Activated CD8-positive, alpha-beta memory T cell treated with anti-CD3 and anti-CD28 coated beads, Interleukin-2, amount 10 ng/mL, durations not matched to agents 7 days and 5 days (primary cell): ENCODE results near the gene ZNF770. TPM values are rescaled to one million over a fixed set of nuclear protein-coding genes. Genes with fewer than 3 reads are reported as not detected.
"Not testable (repeated sequence)": the region's sequence is repeated elsewhere in the genome, so short reads cannot be mapped to it uniquely, and the experiment has no call there.

Experiments
- ATAC-seq: fragments of 150-1000 bp; cut with Tn5 transposase; one replicate; pipeline ENCODE4 v1.10.0; 2021; ENCODE audit warnings: moderate library complexity
- CTCF ChIA-PET: fragments of 350-600 bp; sonication (Branson Sonifier 250); formaldehyde crosslinking; loops from one replicate; lab custom pipeline; 2021; ENCODE audit warnings: antibody characterized with exemption; lab: Charles Lee
- DNase-seq: peaks from one replicate; pipeline ENCODE4 v3.0.0-alpha.2; 2020
- H3K27ac Mint-ChIP-seq: one replicate; pipeline ENCODE4 v1.8.0; 2021; ENCODE audit warnings: mild to moderate bottlenecking, mixed read lengths
- H3K27me3 Mint-ChIP-seq: one replicate; pipeline ENCODE4 v1.8.0; 2021; ENCODE audit warnings: mixed read lengths
- H3K36me3 Mint-ChIP-seq: one replicate; pipeline ENCODE4 v1.8.0; 2021; ENCODE audit warnings: mild to moderate bottlenecking, mixed read lengths
- H3K4me1 Mint-ChIP-seq: one replicate; pipeline ENCODE4 v1.8.0; 2021; ENCODE audit warnings: mixed read lengths
- H3K4me3 Mint-ChIP-seq: one replicate; pipeline ENCODE4 v1.8.0; 2021; ENCODE audit warnings: mild to moderate bottlenecking, moderate library complexity, mixed read lengths
- H3K9me3 Mint-ChIP-seq: one replicate; pipeline ENCODE4 v1.8.0; 2022; ENCODE audit warnings: low read depth, mixed read lengths
- total RNA-seq, 2 experiments: library from RNA; stranded (reverse); gene quantifications; one replicate each; pipeline ENCODE4 v1.2.3, GENCODE V29; 2021

The ZNF770 gene
- total RNA-seq, 2 experiments from 2014 or later = 28.7 to 42.8 TPM

DNA sequence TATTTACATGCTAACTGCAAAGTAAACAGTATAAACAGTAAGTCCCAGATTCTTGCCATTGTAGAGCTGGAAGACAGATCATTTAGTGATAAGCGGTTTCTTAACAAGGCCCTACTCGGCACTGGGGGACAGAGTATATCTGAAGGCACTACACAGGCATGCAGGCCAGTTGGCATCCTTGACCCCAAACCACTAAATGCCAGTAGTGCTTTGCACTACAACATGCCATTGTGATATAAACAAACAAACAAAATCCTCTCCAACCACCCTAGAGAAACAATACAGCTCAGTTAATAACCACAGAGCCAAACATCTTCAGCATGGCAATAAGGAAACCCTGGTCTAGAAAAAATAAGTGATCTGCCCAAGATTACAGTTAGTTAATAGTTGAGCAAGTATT lies 23.8 kb downstream of the ZNF770 start:
- Mint-ChIP-seq H3K4me3 (no peak overlapping the region), H3K27me3 (no peaks in the 10 kb centered on the region), H3K27ac (no peak overlapping the region), H3K9me3 (no peaks in the 10 kb centered on the region), H3K36me3 (peaks cover 27% of the 10 kb centered on the region), H3K4me1 (peaks cover 30% of the 10 kb centered on the region)
- CTCF ChIA-PET = no interaction called here
- DNase-seq (no peak), ATAC-seq (no peak)

- Mint-ChIP-seq H3K36me3 (peaks cover 22% of the 10 kb centered on the region), H3K4me3 (no peak overlapping the region), H3K27ac (no peak overlapping the region), H3K4me1 (peaks cover 9% of the 10 kb centered on the region), H3K27me3 (no peaks in the 10 kb centered on the region), H3K9me3 (no peaks in the 10 kb centered on the region)
- DNase-seq = no peak
- CTCF ChIA-PET = no interaction called here
- ATAC-seq = no peak
Observed at GRCh38 chr15:34953851-34954250, 34.2 kb downstream of the ZNF770 start.

DNA sequence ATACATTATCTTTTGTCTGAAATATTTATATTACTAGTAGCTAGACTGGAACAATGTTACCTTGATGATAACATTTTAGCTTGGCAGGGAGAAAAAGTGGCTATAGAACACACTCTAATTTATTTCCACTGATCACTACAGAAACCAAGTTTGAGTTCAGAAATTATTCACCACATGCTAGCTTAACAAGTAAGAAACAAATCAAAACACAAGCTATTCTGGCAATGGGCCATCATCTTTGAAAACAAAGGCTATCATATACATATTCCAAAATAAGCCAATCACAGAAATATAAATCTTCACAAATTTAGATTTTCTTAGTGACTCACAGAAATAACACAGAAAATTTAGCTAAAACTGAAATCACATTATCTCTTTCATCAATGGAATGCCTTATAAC lies 35.6 kb downstream of the ZNF770 start:
- Mint-ChIP-seq H3K4me1 (peaks cover 9% of the 10 kb centered on the region), H3K9me3 (no peaks in the 10 kb centered on the region), H3K4me3 (no peak overlapping the region), H3K27ac (no peak overlapping the region), H3K27me3 (no peaks in the 10 kb centered on the region), H3K36me3 (peaks cover 20% of the 10 kb centered on the region)
- DNase-seq = no peak
- CTCF ChIA-PET = interaction anchor here (1.2 kb wide), 1 partner anchor 17 kb away, joined by 4 read pairs; the partner anchor contains the start of gene AQR
- no peak for ATAC-seq

DNA sequence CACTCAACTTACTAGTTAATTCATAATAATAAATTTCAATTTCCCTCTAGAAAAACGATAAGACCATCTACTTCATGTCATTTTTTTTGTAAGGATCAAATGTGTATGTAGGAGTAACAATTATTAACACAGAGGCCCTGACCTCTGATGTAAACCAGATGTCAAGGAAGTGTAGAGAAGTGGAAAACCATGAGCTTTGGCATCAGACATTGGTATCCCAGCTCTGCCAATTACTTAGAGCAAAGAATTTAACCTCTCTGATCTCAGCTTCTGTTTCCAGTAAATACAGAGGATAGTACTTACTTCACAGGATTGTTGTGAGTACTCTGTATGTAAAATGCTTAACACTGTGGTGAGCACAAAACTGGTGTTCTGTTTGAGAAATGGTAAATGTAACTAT lies 36.1 kb downstream of the ZNF770 start:
- H3K36me3 Mint-ChIP-seq = peaks cover 20% of the 10 kb centered on the region
- CTCF ChIA-PET = interaction anchor here (1.2 kb wide), 1 partner anchor 18 kb away, joined by 4 read pairs; the partner anchor contains the start of gene AQR

DNA sequence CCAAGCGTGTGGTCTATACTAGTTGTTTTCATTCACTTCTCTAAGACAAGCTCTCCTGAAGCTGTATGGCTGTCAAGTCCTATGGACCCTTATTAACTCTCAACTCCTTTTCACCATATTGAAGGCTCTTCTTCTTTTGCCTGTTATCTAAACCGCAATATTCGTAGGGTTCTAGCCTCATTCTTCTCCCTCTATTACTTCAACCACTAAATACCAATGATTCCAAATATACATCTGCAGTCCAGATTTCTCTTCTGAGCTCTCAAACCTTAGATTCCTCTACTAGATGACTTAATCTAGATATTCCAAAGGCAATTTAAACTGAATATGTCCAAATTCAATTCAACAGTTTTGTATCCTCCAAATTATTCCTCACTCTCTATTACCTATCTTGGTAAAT lies 43.2 kb downstream of the ZNF770 start:
- H3K27me3 Mint-ChIP-seq = no peaks in the 10 kb centered on the region
- ATAC-seq (no peak), DNase-seq (no peak)
- no peak overlapping the region for H3K4me3 Mint-ChIP-seq
- peaks cover 24% of the 10 kb centered on the region for H3K36me3 Mint-ChIP-seq
- H3K4me1 Mint-ChIP-seq = no peaks in the 10 kb centered on the region
- CTCF ChIA-PET = no interaction called here
- H3K27ac Mint-ChIP-seq = no peak overlapping the region
- no peaks in the 10 kb centered on the region for H3K9me3 Mint-ChIP-seq

More for the DNA sequence above, 36.1 kb downstream of the ZNF770 start:
- Mint-ChIP-seq H3K9me3 (no peaks in the 10 kb centered on the region), H3K27me3 (no peaks in the 10 kb centered on the region), H3K27ac (no peak overlapping the region), H3K4me1 (peaks cover 9% of the 10 kb centered on the region), H3K4me3 (no peak overlapping the region)
- DNase-seq = no peak
- no peak for ATAC-seq

GRCh38 chr15:34943711-34944110 lies 44.4 kb downstream of the ZNF770 start:
- CTCF ChIA-PET = no interaction called here
- ATAC-seq (no peak), DNase-seq (no peak)
- Mint-ChIP-seq H3K27ac (no peak overlapping the region), H3K4me1 (no peaks in the 10 kb centered on the region), H3K27me3 (no peaks in the 10 kb centered on the region), H3K36me3 (peaks cover 26% of the 10 kb centered on the region), H3K9me3 (no peaks in the 10 kb centered on the region), H3K4me3 (no peak overlapping the region)

GRCh38 chr15:34943264-34943663 lies 44.8 kb downstream of the ZNF770 start:
- H3K27ac Mint-ChIP-seq, H3K4me3 Mint-ChIP-seq, H3K9me3 Mint-ChIP-seq, H3K4me1 Mint-ChIP-seq, CTCF ChIA-PET, DNase-seq, ATAC-seq, H3K27me3 Mint-ChIP-seq: not testable (repeated sequence)
- peaks cover 26% of the 10 kb centered on the region for H3K36me3 Mint-ChIP-seq

GRCh38 chr15:34942363-34942762 lies 45.7 kb downstream of the ZNF770 start:
- ATAC-seq (no peak), DNase-seq (no peak)
- Mint-ChIP-seq H3K27ac (no peak overlapping the region), H3K4me1 (no peaks in the 10 kb centered on the region), H3K4me3 (no peak overlapping the region), H3K9me3 (no peaks in the 10 kb centered on the region), H3K36me3 (peaks cover 29% of the 10 kb centered on the region), H3K27me3 (no peaks in the 10 kb centered on the region)
- CTCF ChIA-PET = interaction anchor here (1.3 kb wide), 1 partner anchor 27 kb away, joined by 4 read pairs; the partner anchor contains the start of gene AQR

- DNase-seq (no peak), ATAC-seq (no peak)
- H3K9me3 Mint-ChIP-seq = no peaks in the 10 kb centered on the region
- H3K27ac Mint-ChIP-seq = no peak overlapping the region
- no peaks in the 10 kb centered on the region for H3K27me3 Mint-ChIP-seq
- peaks cover 29% of the 10 kb centered on the region for H3K36me3 Mint-ChIP-seq
- H3K4me3 Mint-ChIP-seq = no peak overlapping the region
- CTCF ChIA-PET = interaction anchor here (1.3 kb wide), 1 partner anchor 28 kb away, joined by 4 read pairs; the partner anchor contains the start of gene AQR
- no peaks in the 10 kb centered on the region for H3K4me1 Mint-ChIP-seq
Observed at GRCh38 chr15:34941831-34942230, 46.3 kb downstream of the ZNF770 start.

DNA sequence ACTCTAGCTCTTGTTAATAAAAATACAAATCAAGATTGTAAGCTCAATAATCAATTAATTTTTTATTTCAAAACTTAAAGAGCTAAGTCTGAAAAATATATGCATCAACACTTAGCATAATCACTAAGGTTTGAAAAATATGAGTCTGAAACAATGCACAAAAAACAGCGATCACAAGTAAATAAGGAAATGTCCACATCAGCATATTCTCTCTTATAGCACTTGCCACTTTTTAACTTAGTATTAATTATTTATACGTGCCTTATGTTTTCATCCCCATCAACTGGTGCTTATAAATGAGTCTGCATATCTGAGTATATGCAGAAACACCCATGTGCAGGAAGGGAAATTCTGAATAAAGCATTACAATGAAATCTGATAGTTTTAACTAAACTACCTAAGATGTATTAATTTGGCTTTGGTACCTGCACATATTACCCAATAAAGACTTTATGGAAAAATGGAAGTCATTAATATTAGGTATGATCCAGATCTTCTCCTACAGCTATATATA lies 46.8 kb downstream of the ZNF770 start:
- CTCF ChIA-PET = interaction anchor here (1.3 kb wide), 1 partner anchor 28 kb away, joined by 4 read pairs; the partner anchor contains the start of gene AQR
- Mint-ChIP-seq H3K4me3 (no peak overlapping the region), H3K27ac (no peak overlapping the region)

DNA sequence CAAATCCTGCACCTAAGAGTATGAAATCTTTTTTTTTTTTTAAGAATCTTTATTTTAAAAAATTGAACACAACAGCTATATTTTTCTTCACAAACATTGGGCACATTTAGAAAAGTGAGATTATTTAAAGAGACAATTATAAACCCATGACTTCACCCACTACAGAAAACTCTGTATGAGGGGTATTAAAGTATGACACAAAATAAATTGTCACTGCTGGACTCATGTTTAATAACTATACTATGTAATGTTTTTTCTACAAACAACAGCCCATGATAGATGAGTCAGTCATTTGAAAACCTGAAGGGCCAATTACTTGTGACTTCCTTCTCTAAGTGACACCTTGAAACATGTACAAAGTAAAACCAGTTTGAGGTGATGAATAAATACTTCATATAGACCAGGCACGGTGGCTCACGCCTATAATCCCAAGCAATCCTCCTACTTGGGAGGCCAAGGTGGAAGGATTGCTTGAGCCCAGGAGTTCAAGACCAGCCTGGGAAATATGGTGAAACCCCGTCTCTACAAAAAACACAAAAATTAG lies 54.6 kb downstream of the ZNF770 start:
- CTCF ChIA-PET = interaction anchor here (0.8 kb wide), 1 partner anchor 23 kb away, joined by 3 read pairs; no protein-coding TSS in a partner anchor
- H3K27ac Mint-ChIP-seq = no peak overlapping the region
- H3K4me3 Mint-ChIP-seq = no peak overlapping the region
- peaks cover 10% of the 10 kb centered on the region for H3K4me1 Mint-ChIP-seq
- peaks cover 49% of the 10 kb centered on the region for H3K36me3 Mint-ChIP-seq
- ATAC-seq (no peak), DNase-seq (no peak)
- H3K9me3 Mint-ChIP-seq = no peaks in the 10 kb centered on the region
- H3K27me3 Mint-ChIP-seq = no peaks in the 10 kb centered on the region

More for the DNA sequence above, 46.8 kb downstream of the ZNF770 start:
- no peaks in the 10 kb centered on the region for H3K9me3 Mint-ChIP-seq
- no peaks in the 10 kb centered on the region for H3K27me3 Mint-ChIP-seq
- no peak for ATAC-seq
- no peaks in the 10 kb centered on the region for H3K4me1 Mint-ChIP-seq
- peaks cover 30% of the 10 kb centered on the region for H3K36me3 Mint-ChIP-seq
- DNase-seq = no peak

- H3K4me3 Mint-ChIP-seq, ATAC-seq, DNase-seq, H3K27ac Mint-ChIP-seq, H3K27me3 Mint-ChIP-seq, CTCF ChIA-PET, H3K4me1 Mint-ChIP-seq, H3K9me3 Mint-ChIP-seq: not testable (repeated sequence)
- H3K36me3 Mint-ChIP-seq = peaks cover 61% of the 10 kb centered on the region
Observed at GRCh38 chr15:34928349-34928748, 59.7 kb downstream of the ZNF770 start.
